Activated effector memory CD4-positive, alpha-beta T cell treated with Interleukin-2 at 50 U/mL for 16 hours (primary cell): ENCODE results near the gene PTPRZ1.

Experiments used
- DNase-seq: peaks from one replicate; pipeline ENCODE4 v3.0.0-alpha.2; 2020

The PTPRZ1 gene

DNA sequence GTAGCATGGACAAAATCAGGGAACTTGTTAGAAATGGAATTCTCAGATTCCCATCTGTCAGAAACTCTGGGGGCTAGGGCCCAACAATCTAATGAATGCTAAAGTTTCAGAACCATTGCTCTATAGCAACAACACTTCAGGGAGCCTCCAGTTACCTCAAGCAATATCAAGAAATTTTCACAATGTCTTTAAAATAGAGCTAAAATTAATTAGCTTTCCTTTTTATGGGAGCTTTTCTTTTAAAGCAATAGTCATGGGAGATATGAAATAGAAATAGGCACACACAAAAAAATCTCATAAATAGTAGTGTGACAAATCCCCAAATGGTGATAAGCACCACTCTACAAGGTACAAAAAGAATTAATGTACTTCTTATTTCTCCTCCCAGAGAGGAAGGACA, 190.2 kb downstream of the PTPRZ1 start:
- no peak for DNase-seq

DNA sequence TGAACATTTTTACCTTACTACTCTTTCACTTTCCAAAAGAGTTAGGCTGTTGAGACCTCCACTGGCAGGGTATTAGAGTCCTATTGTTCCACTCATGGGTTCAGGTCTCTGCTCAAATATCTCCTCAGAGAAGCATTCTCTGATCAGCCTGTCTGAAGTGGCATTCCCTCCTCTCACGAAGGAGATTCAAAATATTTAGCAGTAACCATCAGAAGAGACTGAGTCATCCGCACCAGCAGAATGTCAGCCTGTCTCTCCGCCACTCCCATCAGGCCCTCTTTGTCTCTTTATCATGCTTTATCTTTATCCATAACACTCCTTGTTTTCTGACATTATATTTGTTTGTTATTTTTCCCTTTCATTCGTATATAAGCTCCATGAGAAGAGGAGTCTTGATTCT, 192.0 kb downstream of the PTPRZ1 start:
- no peak for DNase-seq

GRCh38 chr7:122067077-122067476, 194.1 kb downstream of the PTPRZ1 start:
- no peak for DNase-seq

DNA sequence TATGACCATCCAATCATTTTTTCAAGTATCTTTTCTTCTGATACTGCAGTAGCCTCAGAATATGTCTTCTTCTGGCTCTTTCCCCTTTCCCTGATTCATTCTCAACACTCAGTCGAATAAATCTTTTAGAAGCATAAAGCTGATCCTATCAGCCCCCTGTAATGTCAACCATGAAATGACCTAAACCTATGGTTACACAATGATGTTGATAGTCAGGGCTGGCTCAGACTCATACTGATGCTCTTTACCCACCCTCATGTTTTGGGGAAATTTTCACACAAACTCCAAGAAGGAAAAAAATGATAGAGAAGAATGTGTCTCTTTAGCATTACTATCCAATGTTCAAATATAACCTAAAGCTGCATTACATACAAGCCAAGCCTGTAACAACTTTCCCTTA, 195.1 kb downstream of the PTPRZ1 start:
- no peak for DNase-seq

- no peak for DNase-seq
Measured at GRCh38 chr7:122068999-122069398, 196.0 kb downstream of the PTPRZ1 start.

DNA sequence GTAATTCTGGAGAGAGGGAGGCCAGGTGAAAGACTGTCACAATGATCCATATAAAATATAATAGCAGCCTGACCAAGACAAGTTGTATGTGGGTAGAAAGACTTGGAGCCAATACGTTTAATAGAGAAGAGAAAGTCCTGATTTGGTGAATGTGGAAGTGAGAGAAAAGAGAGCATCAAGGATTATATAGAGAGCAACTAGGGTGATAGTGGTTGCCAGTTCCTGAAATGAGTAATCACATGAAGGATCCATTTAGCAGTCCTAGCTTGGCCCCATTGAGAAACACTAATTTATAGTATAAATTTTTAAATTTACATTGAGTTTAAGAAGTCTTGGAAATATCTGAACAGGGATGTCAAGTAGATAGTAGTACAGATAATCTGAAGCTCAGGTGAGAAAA, 197.1 kb downstream of the PTPRZ1 start:
- DNase-seq: no peak

GRCh38 chr7:122070834-122071233, 197.9 kb downstream of the PTPRZ1 start:
- no peak for DNase-seq

DNA sequence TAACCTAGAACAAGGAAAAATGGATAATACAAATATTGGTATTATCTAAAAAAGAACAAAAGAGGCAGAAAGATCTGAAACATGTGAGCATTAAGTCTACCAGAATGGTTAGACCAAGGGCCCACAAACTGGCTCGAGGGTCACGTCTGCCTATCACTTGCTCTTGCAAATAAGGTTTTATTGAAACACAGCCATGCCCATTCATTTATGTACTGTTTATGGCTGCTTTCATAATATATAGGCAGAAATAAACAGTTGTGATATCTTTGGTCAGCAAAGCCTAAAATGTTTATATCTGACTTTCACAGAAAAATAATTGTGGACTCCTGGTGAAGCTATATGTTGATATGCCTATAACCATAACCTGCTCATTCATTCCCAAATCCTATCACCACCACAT, 199.3 kb downstream of the PTPRZ1 start:
- DNase-seq: no peak

- no peak for DNase-seq
Measured at GRCh38 chr7:122072924-122073599, 200.1 kb downstream of the PTPRZ1 start.

DNA sequence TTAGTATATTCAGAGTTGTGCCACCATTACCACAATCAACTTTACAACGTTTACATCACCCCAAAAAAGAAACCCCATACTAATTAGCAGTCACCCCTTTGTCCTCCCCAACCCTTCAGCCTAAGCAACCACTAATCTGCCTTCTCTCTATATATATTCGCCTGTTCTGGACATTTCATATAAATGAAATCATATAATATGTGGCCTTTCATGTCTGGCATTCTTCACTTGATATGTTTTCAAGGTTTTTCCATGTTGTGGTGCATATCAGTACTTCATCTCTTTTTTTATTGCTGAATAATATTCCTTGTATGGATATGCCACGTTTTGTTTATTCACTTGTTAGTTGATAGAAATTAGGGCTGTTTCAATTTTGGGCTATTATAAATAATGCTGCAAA, 200.7 kb downstream of the PTPRZ1 start:
- no peak for DNase-seq

DNA sequence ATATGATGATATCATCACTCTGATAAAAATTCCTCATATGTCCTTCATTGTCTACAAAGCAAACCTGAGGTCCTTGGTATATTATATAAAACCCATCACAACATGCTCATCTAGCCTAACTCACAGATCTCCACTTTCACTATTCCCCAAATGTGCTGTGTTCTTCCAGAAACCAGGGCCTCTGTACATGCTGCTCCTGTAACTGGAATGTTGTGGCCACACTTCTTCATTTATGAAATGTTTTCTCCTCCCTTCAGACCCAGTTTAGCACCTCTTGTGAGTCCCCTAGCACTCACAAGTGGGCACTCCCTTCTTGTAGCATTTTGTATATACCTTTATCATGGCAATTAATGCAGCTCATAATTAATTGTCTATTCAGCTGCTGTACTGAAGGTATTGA, 209.2 kb downstream of the PTPRZ1 start:
- no peak for DNase-seq

DNA sequence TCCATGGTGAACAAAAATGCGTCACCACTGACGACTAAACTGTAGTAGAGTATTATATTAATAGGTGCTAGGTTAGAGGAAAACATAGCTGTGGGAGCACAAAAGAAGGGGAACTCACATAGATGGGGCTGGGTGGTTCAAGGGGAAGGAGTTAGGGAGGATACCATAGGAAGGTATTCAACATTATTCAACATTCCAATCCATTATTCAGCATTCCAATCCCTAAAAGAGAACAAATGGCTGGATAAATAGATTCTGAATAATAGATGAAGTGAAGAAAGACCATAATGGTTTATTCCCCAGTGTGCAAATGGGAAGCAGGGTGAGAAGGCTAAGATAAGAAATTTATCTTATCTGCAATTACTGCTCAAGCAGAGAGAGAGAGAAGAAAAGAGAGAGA, 209.7 kb downstream of the PTPRZ1 start:
- DNase-seq: no peak

DNA sequence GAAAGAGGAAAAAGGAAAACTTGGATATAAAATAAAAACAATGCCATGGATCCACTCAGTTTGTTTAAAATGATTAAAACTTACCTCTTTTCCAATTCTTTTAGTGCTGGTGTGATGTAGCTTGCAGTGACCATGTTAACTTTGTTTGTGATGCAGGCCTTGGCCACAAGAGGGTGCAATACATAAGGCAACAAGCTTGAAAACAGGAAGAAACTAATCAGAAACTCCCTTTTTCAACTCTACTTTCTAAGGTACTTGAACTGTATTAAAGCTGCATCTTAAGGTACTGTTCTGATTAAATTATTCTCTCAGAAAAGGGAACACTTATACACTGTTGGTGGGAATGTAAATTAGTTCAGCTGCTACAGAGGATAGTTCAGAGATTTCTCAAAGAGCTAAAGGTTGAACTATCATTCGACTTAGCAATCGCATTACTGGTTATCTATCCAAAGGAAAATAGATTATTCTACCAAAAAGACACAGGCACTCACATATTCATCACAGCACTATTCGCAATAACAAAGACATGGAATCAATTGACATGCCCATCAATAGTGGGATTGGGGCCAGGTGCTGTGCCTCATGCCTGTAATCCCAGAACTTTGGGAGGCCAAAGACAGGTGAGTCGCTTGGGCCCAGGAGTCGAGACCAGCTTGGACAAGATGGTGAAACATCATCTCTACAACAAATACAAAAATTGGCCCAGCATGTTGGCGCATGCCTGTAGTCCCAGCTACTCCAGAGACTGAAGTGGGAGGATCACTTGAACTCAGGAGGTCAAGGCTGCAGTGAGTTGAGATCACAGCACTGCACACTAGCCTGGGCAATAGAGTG, 220.2 kb downstream of the PTPRZ1 start:
- no peak for DNase-seq

GRCh38 chr7:122094549-122094948, 221.6 kb downstream of the PTPRZ1 start:
- DNase-seq: no peak

DNA sequence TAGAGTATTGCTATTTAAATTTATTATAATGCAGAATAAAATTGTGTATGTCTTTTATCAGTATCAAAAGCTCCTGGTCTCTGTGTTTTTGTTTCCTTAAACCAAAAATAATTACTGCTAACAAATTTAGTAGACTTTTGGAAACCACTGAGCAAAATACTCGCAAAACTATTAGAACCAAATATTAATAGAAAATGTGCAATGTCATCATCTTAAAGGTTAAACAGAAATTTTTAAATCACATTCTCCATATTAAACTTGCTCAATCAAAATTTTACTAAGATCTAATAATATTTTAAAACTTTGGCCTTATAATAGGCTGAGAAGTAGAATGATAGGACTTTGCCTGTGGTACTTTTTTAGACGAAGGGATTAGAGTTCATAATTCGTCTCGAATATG, 222.7 kb downstream of the PTPRZ1 start:
- DNase-seq: no peak

DNA sequence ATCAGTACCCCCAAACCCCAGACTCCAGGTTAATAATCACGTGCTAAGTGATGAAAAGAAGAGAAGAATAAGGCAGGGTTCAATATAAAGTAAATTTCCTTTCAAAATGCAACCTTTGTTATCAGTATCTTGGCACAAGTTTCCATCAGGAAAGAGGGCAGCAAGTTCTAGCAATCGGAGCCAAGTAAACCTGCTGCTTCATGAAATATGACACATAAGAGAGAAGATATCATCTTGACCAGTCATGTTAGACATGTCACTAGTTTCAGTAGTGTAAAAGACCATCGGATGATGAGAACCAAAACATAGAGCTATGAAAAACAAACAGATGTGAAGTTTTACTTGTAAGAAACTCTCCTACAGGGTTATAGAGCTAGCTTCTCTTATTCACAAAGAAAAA, 227.1 kb downstream of the PTPRZ1 start:
- DNase-seq: no peak

DNA sequence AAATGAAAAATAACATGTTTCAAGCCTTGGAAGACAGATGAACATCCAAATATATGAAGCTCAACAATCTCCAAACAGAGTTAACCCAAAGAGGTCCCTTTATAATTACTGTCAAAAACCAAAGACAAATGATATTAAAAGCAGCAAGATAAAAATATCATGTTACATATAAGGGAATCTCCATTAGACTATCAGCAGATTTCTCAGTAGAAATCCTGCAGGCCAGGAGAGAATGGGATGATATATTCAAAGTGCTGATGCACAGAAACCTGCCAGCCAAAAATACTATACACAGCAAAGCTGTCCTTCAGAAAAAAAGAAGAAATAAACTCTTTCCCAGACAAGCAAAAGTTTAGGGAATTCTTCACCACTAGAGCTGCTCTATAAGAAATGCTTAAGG, 230.1 kb downstream of the PTPRZ1 start:
- DNase-seq: no peak
